Activated gamma-delta T cell treated with Interleukin-2 at 50 U/mL for 16 hours (primary cell): Measurements from ENCODE around the gene FZR1.

Experiments
- DNase-seq: peaks from one replicate; pipeline ENCODE4 v3.0.0-alpha.2; 2020

The FZR1 gene

DNA sequence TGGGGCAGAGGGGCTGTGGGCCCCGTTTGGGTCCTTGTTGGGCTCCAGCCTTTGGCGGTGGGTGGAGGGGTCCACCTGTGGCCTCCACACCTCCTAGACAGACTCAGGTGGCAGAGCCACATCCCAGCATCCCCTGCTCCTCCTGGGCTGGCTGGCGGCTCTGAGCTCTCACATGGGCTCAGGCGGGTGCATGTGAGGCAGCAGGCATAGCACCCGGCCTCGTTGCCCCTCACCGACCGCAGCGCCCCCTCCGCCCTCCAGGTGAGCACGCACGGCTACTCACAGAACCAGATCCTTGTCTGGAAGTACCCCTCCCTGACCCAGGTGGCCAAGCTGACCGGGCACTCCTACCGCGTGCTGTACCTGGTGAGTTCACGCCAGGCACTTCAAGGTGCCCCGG is 26.9 kb downstream of the FZR1 start:
- no peak for DNase-seq

DNA sequence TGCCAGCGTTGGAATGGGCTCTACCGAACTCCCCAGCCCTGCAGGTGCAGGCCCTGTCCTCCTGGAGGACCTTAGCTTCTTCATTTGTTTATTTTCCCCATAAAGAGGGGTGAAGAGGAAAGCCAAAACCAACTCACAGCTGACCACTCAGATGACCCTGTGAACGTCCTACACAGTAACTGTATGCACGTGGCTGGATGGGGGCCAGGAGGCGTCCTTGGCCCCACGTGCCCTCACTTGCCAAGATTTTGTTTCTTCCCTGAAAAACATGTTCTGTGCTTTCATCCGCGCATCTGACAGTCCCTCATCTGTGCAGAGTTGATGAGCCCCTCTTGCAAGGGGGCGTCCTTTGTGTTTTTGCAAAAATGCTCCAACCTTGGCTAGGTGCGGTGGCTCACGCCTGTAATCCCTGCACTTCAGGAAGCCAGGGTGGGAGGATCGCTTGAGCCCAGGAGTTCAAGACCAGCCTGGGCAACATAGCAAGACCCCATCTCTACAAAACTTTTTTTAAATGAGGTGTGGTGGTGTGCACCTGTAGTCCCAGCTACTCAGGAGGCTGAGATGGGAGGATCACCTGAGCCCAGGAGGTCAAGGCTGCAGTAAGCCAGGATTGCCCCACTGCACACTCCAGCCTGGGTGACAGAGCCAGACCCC is 27.6 kb downstream of the FZR1 start:
- DNase-seq, result no peak

DNA sequence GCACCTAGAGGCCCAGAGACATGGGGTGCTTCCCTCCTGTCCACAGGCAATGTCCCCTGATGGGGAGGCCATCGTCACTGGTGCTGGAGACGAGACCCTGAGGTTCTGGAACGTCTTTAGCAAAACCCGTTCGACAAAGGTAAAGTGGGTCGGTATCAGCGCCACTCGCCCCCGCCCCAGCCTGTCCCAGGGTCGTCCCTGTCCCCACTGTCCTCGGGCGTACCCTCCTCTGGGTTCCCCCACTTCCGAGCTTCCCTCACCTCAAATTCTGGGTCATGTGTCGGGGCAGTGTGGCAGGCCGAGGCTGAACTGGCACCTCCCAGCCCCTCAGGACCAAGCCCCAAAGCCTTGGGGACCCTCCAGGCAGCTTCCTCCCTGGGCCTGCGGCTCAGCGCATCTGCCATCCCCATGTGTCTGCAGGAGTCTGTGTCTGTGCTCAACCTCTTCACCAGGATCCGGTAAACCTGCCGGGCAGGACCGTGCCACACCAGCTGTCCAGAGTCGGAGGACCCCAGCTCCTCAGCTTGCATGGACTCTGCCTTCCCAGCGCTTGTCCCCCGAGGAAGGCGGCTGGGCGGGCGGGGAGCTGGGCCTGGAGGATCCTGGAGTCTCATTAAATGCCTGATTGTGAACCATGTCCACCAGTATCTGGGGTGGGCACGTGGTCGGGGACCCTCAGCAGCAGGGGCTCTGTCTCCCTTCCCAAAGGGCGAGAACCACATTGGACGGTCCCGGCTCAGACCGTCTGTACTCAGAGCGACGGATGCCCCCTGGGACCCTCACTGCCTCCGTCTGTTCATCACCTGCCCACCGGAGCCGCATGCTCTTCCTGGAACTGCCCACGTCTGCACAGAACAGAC is 28.5 kb downstream of the FZR1 start:
- DNase-seq, result no peak

DNA sequence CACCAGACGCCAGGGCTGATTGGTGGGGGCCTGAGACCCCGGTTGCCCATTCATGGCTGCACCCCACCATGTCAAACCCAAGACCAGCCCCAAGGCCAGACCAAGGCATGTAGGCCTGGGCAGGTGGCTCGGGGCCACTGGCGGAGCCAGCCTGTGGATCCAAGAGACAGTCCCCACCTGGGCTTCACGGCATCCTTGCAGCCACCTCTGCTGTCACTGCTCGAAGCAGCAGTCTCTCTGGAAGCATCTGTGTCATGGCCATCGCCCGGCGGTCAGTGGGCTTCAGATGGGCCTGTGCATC is 29.1 kb downstream of the FZR1 start:
- no peak for DNase-seq

DNA sequence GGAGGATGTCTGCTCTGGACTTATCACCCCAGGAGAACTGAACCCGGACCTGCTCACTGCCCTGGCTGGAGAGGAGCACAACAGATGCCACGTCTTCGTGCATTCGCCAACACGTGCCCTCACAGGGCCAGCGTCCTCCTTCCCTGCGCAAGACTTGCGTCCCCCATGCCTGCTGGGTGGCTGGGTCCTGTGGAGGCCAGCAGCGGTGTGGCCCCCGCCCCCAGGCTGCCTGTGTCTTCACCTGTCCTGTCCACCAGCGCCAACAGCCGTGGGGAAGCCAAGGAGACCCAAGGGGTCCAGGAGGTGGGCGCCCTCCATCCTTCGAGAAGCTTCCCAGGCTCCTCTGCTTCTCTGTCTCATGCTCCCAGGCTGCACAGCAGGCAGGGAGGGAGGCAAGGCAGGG is 29.5 kb downstream of the FZR1 start:
- DNase-seq, result no peak

DNA sequence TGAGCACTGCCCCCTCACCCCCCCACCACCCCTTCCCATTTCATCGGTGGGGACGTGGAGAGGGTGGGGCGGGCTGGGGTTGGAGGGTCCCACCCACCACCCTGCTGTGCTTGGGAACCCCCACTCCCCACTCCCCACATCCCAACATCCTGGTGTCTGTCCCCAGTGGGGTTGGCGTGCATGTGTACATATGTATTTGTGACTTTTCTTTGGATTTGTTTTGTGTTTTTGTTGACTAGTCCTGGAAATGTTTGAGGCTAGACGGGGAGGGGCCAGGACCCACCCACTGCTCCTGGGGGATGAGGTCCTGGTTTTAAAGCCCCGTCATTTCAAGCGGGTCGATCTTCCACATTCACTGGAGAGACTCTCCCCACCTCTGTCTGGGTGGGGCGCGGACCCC is 29.9 kb downstream of the FZR1 start:
- no peak for DNase-seq

DNA sequence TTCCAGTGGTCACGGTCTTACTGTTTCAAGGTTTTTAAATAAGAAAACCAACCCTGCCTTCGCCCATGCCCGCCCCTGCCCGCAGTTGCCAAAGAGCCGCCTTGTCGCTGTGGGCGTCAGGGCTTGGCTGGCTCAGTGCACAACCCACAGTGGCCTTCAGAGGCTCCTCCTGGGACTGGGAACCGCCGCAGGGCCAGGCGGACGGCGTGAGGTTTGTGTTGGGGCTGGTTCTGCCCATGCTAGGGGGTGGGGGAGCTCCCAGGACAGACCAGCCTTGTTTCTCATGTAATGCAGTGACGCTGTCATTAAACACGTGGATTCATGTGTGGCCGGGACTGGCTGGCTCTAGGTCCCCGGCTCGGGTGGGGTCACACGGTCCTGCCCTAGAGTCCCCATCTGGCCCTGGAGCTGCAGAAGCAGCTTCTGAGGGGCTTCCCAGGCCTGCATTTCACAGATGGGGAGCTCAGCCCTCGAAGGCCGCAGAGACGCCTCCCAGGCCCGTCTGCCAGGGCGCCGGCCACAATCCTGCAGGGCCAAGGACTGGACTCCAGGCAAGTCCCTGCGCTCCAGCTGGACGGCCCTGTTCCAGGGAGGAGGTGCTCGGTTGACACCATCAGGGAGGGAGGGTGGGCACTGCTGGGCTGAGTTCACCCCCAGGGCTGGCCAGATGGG is 30.5 kb downstream of the FZR1 start:
- DNase-seq, result no peak

DNA sequence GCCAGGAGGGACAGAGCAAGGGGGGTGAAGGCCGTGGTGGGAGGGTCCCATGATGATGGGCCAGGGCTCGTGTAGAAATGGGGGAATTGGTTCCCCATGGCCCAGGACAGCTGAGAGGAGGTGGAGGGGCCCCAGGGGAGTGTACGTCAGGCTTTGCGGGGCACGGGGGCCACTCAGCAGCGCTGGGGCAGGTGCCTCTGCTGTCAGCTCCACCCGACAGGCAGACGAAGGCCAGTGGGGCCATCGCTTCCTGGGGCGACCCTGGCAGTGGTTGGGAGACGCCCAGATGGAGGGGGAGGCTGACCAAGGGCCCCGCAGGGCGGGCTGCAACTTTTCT is 31.0 kb downstream of the FZR1 start:
- no peak for DNase-seq

DNA sequence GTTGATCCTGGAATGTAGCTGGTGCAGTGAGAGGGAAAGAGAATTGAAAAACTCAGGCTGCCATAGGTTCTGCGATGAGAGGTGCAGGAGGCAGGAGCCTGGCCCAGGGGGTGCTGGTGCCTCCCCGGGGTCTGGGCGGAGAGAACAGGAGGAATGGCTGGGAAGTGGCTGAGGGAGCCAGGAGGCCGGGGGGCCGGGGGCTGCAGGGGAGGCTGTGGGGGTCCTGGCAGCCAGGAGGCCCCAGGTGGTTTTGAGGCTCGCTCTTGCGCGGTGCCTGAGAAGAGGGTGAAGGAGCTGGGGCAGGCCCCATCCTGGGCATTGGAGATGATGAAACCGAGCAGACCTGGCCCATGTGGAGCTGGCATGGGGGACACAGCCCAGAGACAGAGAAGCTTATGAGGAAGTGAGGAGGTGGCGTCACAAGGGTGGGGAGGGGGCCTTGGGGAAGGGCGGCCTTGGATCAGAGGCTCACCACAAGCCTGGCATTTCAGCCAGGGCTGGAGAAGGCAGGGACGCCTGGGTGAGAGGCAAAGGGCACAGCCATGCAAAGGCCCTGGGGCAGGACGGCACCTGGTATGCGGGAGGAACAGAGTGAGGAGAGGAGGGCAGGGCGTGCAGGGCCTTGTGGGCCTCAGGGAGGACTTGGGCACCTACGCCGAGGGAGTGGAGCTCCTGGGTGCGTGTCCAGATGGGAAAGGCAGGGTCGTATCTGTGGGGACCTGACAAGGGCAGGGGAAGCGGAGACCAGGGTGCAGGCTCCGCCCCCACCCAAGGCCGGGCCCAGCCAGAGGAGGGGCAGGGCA is 31.5 kb downstream of the FZR1 start:
- no peak for DNase-seq

DNA sequence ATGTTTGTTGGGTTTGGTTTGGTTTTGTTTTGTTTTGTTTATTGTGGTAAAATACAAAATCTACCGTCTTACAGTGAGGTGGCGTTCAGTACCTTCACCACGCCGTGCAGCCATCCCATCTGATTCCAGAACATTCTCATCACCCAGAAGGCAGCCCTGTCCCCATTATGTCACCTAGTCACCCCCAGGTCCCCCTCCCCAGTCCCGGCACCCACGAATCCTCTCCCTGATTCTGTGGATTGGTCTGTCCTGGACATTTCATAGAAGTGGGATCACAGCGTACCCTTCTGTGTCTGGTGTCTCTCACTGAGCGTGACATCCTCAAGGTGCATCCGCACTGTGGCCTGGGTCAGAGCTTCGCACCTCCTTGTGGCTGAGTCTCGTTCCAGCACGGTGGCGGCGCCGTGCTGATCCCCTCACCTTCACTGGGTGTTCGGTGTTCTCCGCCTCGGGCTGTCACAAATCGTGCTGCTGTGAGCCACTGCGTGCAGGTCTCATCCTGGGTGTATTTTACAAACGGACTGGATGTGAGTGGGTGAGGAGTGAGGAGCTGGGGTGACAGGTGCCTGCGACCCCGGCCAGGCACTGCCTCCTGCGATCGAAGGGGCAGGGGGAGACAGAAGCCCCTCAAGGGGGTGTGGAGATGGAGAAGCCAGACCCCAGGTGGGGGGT is 32.3 kb downstream of the FZR1 start:
- DNase-seq, result no peak

DNA sequence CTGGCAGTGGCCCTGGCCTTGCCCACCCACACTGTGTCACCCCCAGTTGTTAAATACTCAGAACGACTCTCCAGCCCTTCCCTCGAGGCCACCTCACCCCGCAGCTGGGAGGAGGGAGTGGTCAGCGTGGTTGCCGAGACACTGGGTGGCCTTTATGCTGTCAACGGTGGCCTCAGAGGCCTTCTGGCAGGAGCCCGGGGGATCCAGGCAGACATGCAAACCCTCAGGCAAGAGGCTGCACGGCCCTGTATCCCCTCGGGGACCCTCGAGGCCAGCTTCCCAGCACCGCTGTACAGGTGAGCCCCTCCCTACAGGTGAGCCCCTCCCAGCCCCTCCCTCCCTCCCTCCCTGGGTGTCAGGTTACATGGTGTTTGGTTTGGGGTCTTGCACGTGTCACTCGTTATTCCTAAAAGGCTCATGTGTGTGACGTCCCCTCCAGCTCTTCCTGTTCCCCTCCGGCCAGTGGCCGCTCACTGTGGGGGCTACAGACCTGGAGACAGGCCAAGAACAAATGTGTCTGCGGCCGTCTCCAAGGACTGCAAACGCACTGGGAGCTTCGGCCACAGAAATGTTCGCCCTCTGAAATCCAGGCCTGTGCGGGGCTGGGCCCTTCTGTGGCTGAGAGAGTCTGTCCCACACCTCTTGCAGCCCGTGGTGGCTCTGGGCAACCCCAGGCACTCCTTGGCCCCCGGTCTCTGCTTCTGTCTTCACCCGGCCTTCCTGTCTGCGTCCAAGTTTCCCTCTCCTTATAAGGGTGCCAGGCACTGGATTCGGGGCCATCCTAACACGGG is 33.0 kb downstream of the FZR1 start, which contains the start of gene TEKTIP1:
Gene TEKTIP1, plus strand, starts transcription at position 210 of the 791 bp plus-strand sequence. Its CDS starts 4 bp downstream, at position 214.
- no peak for DNase-seq

DNA sequence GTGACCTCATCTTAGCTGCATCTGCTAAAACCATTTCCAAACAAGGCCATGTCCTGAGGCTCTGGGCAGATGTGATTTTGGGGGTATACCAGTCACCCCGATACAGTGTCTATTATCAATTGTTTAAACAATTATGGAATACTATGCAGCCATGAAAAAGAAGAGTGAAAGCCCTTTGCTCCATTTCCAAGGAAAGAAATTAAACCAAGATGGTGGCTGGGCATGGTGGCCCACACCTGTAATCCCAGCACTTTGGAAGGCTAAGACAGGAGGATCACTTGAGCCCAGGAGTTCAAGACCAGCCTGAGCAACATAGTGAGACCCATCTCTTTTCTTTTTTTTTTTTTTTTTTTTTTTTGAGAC is 33.6 kb downstream of the FZR1 start:
- no peak for DNase-seq

DNA sequence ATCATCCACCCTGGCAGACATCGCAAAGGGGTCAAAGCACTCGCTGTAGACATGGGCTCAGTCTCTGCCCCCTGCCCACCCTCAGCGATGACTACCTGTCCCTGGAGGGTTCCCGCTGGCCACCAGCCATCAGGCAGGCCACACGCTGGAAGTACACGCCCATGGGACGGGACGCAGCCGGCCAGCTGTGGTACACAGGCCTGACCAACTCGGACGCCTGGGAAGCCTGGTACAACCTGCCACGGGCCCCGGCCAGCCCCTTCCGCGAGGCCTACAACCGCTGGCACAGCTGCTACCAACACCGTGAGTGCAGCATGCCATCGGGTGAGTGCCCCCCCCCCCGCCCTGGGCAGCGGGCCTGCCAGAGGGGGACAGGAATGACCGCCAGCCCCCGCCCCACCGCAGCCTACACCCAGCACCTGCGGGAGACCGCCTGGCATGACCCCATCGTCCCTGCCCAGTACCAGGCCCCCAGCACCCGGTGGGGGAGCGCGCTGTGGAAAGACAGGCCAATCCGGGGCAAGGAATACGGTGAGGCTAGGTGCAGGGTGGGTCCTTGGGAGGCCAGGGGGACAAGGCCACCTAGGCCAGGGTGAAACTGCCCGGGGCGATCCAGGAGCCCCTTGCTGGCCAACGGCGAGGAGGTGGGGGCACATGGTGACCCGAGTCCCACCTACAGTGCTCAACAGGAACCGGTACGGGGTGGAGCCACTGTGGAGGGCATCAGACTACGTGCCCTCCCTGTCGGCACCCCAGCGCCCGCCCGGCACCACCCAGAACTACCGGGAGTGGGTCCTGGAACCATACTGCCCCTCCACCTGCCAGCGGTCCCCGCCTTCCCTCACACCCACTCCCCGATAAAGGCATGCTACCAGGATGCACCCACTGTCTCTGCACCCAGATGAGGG is 37.3 kb downstream of the FZR1 start:
- DNase-seq, result no peak

DNA sequence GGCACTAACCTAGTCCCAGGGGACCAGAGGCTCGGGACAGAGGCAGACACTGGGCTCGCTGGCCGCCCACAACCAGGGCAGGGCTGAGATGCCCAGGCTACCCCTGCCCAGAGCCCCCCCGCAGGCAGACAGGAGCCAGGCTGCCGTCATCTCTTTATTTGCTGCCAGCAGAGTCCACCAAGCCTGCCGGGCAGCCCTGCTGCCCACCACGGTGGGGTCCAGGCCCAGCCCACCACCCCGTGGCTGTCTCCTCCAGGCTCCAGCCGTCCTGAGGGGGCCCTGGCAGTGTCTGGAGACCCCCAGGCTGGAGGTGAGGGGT is 37.9 kb downstream of the FZR1 start:
- no peak for DNase-seq

DNA sequence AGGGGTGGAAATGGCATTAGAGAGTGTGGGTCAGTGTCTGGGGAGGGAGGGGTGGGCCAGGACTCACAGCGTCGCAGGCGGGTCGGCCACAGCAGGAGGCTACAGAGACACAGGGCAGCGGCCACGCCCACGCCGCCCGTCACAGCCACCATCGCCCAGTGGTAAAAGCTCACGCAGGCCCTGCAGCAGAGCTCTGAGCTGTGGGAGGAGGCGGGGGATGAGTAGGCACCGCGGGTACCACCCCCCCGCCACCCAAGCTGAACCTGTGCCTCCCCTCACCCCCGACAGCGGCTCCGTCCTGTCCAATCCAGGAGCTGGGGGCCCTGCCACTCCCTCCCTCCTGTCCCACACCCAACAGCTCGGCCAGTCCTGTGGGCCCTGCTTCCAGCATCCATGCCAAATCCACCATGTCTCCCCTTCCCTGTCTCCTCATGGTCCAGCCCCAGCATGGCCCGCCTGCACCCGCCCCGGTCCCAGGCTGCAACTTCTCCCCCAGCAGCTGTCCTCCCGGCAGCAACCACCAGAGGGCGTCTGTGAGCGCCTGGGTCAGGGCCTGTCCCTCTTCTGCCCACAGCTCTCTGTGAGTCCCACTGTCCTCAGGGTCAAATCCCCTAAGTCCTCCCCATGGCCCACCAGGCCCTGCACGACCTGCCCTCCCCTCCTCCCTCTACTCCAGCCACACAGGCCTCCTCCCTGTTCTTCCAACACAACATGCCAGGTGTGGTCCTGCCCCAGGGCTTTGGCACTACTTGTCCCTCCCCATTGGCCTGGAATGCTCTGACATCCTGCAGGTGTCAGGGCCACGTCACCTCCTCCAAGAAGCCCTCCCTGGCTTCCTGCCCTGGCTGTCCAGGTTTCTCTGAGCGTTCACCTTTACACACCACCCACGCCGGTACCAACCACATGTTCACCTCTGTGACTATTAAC is 38.9 kb downstream of the FZR1 start:
- DNase-seq, result peak; percentile 77

DNA sequence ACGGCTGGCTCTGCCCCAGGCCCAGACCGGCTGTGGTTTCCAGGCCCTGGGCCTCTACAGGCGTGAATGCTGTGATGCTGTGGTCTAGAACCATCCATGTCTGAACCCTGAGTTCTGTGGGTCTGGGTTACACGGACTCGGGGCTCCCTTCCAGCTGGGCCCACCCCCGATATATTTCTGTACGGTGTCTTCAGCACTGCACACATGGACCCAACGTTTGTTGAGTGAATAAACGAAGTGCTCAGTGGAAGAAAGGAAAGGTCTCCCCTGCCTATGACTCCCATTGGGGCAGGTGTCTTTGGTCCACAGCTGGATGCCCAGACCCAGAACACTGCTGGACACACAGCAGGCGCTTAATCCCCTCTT is 39.5 kb downstream of the FZR1 start:
- no peak for DNase-seq

DNA sequence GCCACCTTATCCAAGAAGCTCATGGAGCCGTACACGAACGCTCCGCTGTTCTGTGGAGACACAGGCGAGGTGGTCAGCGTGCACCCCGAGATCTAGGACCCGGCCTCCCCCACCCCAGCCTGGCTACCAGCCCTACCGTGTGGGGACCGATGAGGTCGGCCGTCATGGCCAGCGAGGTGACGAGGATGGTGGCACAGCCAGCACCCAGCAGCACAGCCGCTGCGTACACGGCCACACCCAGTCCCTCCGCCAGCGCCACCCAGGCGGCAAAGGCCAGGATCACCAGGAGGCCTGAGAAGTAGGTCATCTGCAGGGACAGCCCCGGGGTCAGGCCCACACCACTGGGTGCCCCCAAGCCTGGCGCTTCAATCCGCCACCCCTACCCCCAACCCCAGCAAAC is 40.0 kb downstream of the FZR1 start:
- no peak for DNase-seq

DNA sequence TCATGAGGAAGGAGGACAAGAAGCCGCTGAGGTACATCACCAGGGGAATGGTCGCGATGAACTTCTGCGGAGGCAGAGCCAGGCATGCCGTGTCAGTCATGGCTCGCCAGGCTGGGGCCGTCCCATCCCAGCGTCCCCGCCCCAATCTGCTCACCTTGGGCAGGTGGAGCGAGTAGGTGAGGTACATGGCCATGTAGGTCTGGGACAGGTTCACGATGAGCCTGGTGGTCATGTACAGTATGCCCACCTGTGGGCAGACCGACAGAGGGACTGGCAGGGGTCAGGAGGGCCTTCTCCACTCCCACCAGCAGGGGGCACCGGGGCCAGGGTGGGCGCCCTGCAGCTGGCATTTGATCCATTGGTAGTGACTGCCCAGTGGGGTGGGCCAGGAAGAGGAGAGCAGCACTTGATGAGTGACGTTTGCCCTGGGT is 41.2 kb downstream of the FZR1 start:
- peak; percentile 27 for DNase-seq

DNA sequence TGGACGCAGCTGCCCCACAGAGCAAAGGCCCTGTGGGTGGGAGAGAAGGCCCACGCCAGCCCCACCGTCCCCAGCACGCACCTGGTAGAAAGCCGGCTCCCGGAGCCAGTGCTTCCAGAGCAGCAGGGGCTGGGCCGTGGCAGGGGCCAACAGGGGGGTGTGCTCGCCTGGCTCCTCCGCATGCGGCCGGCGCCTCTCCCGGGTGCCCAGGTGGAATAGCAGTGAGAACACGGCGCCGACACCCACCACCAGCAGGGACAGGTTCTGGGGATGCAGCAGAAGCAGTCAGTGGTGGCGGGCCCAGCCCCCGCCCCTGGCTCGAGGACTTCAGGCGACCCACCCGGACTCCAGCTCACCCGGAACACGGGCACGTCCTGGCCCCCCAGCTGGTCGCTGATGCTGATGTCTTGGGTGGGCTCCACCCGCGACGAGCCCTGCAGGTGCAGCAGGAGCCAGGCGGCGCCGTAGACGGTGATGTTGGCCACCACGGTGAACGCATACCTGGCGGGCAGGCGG is 41.7 kb downstream of the FZR1 start:
- no peak for DNase-seq

DNA sequence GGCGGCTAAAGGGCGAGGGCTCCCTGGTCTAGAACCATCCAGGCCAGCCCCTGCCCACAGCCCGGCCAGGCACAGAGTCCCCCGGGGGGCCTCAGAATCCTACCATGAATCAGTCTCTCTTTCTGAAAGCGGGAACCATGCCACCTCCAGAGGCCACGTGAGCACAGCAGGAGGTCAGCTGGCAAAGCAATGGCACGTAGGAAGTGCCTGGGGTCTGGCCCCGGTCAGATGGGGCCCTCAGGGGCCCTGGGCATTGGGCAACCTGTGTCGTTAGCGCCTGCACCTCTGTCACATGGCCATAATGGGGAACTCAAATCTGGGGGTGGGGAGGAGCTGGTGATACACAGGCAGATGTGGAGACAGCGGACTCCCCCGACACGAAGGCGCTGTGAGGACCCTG is 42.5 kb downstream of the FZR1 start:
- no peak for DNase-seq
